ENCODE data around the gene SNX18. TPM values are rescaled to one million over a fixed set of nuclear protein-coding genes. Genes with fewer than 3 reads are reported as not detected.
"Not testable (repeated sequence)": the region's sequence is repeated elsewhere in the genome, so short reads cannot be mapped to it uniquely, and the experiment has no call there.

SNX18 gene
- total and polyA plus RNA-seq, 2 experiments from 2014 or later, result 4.7 to 33.0 TPM

- TF ChIP-seq ETS1 (IDR thresholded peaks at IDR 0.05) (no peak), JUNB (IDR thresholded peaks at IDR 0.05; ENCODE audit: unreplicated experiment) (no peak)
Measured at GRCh38 chr5:54484219-54484894, 33.2 kb upstream of the SNX18 start (continued).

- not testable (repeated sequence) for H4K20me1 ChIP-seq (replicated peaks; ENCODE audit: insufficient read depth); H3K79me2 ChIP-seq (replicated peaks; ENCODE audit: insufficient read depth); H3K9me2 ChIP-seq (ENCODE audit: insufficient read depth); H3K36me3 ChIP-seq (ENCODE audit: insufficient read depth); H3K4me1 Mint-ChIP-seq; H2AFZ ChIP-seq; ATAC-seq; DNase-seq (ENCODE audit: low spot score); H3K27ac Mint-ChIP-seq; H3K27me3 ChIP-seq (ENCODE audit: insufficient read depth); H3K4me1 ChIP-seq (ENCODE audit: insufficient read depth); H3K4me2 ChIP-seq; H3K9me3 Mint-ChIP-seq; H3K4me3 Mint-ChIP-seq; H3K36me3 Mint-ChIP-seq (ENCODE audit: low read depth); H3K4me3 ChIP-seq; H3F3A ChIP-seq (replicated peaks; ENCODE audit: low read depth); H3K27ac ChIP-seq (ENCODE audit: low read depth); H3K27me3 Mint-ChIP-seq (ENCODE audit: insufficient read depth, low read depth, poor library complexity)
Measured at GRCh38 chr5:54485659-54486058, 31.9 kb upstream of the SNX18 start.

GRCh38 chr5:54489648-54489979, 27.9 kb upstream of the SNX18 start:
- not testable (repeated sequence) for H3K4me3 ChIP-seq; H3K36me3 Mint-ChIP-seq (ENCODE audit: low read depth); H4K20me1 ChIP-seq (replicated peaks; ENCODE audit: insufficient read depth); H2AFZ ChIP-seq; DNase-seq (ENCODE audit: low spot score); H3K27ac ChIP-seq (ENCODE audit: low read depth); H3K4me1 ChIP-seq (ENCODE audit: insufficient read depth); H3K4me3 Mint-ChIP-seq; H3K9me3 Mint-ChIP-seq; H3K27me3 ChIP-seq (ENCODE audit: insufficient read depth); H3K27ac Mint-ChIP-seq; H3K4me2 ChIP-seq; H3K27me3 Mint-ChIP-seq (ENCODE audit: insufficient read depth, low read depth, poor library complexity); H3K79me2 ChIP-seq (replicated peaks; ENCODE audit: insufficient read depth); H3K36me3 ChIP-seq (ENCODE audit: insufficient read depth); H3F3A ChIP-seq (replicated peaks; ENCODE audit: low read depth); H3K9me2 ChIP-seq (ENCODE audit: insufficient read depth); H3K4me1 Mint-ChIP-seq; ATAC-seq

- no peaks in the 10 kb centered on the region for H3K4me1 Mint-ChIP-seq
- H3K4me3 Mint-ChIP-seq, result no peak overlapping the region
- Histone ChIP-seq H3K79me2 (replicated peaks; ENCODE audit: insufficient read depth) (no peaks in the 10 kb centered on the region), H3K27ac (ENCODE audit: low read depth) (no peak overlapping the region), H2AFZ (no peak overlapping the region), H3K4me1 (ENCODE audit: insufficient read depth) (no peaks in the 10 kb centered on the region), H3K27me3 (ENCODE audit: insufficient read depth) (no peaks in the 10 kb centered on the region), H3K36me3 (ENCODE audit: insufficient read depth) (no peaks in the 10 kb centered on the region), H4K20me1 (replicated peaks; ENCODE audit: insufficient read depth) (no peaks in the 10 kb centered on the region), H3F3A (replicated peaks; ENCODE audit: low read depth) (no peaks in the 10 kb centered on the region), H3K4me3 (no peak overlapping the region), H3K9me2 (ENCODE audit: insufficient read depth) (no peaks in the 10 kb centered on the region), H3K4me2 (no peak overlapping the region)
- H3K36me3 Mint-ChIP-seq (ENCODE audit: low read depth), result no peaks in the 10 kb centered on the region
- DNase-seq (ENCODE audit: low spot score) (no peak), ATAC-seq (no peak)
- no peak overlapping the region for H3K27ac Mint-ChIP-seq
- peaks cover 1% of the 10 kb centered on the region for H3K27me3 Mint-ChIP-seq (ENCODE audit: insufficient read depth, low read depth, poor library complexity)
- H3K9me3 Mint-ChIP-seq, result peaks cover 3% of the 10 kb centered on the region
- TF ChIP-seq STAT1 (IDR thresholded peaks at IDR 0.05; ENCODE audit: unreplicated experiment) (no peak), NANOG (IDR thresholded peaks at IDR 0.05; ENCODE audit: borderline replicate concordance) (no peak), EZH2phosphoT487 (IDR thresholded peaks at IDR 0.05; ENCODE audit: unreplicated experiment) (no peak), POLR2AphosphoS5 (IDR thresholded peaks at IDR 0.05; ENCODE audit: low read depth) (no peak), ZNF462 (CRISPR knock-in tag; IDR thresholded peaks at IDR 0.05) (no peak), CREB1 (CRISPR knock-in tag; IDR thresholded peaks at IDR 0.05; ENCODE audit: low read depth) (no peak), EZH2 (IDR thresholded peaks at IDR 0.05; ENCODE audit: low read depth, unreplicated experiment) (no peak)
Measured at GRCh38 chr5:54491326-54491725, 26.2 kb upstream of the SNX18 start.

Measured in GM23338 (cell line).